Muscle layer of duodenum (tissue), 2 donors: Measurements from ENCODE around the gene DOCK1.

Experiments used
- H3K27ac ChIP-seq: one replicate; pipeline ENCODE4 v1.7.0; 2013; ENCODE audit warnings: mild to moderate bottlenecking, low read length
- H3K27me3 ChIP-seq: one replicate; pipeline ENCODE4 v1.7.0; 2013; ENCODE audit warnings: low read depth, mild to moderate bottlenecking, control low read depth, low read length
- H3K36me3 ChIP-seq, 2 donors: one replicate each; pipeline ENCODE4 v1.7.0; 2013; ENCODE audit warnings: low read length in 2 of 2, control low read depth in 1 of 2, mild to moderate bottlenecking in 1 of 2; ENCODE audit not compliant: insufficient read depth in 2 of 2, control insufficient read depth in 1 of 2
- H3K4me1 ChIP-seq, 2 donors: one replicate each; pipeline ENCODE4 v1.7.0; 2013; ENCODE audit warnings: low read length in 2 of 2, mild to moderate bottlenecking in 2 of 2, control low read depth in 1 of 2, moderate library complexity in 1 of 2; ENCODE audit not compliant: insufficient read depth in 2 of 2, control insufficient read depth in 1 of 2
- H3K4me3 ChIP-seq, 2 donors: one replicate each; pipeline ENCODE4 v1.7.0; 2013; ENCODE audit warnings: low read length in 2 of 2, low read depth in 1 of 2, mild to moderate bottlenecking in 1 of 2
- H3K9me3 ChIP-seq, 2 donors: one replicate each; pipeline ENCODE4 v1.7.0; 2013; ENCODE audit warnings: low read length in 2 of 2, control low read depth in 1 of 2, mild to moderate bottlenecking in 1 of 2; ENCODE audit not compliant: control insufficient read depth in 1 of 2
- donor health status: healthy.

The DOCK1 gene

GRCh38 chr10:127444155-127444554 lies 538.9 kb downstream of the DOCK1 start:
- no peaks in the 10 kb centered on the region for H3K27me3 ChIP-seq
- no peak overlapping the region for H3K4me3 ChIP-seq
- no peak overlapping the region for H3K27ac ChIP-seq
- no peaks in the 10 kb centered on the region for H3K4me1 ChIP-seq
- H3K36me3 ChIP-seq, result peaks cover 19 to 71% of the 10 kb centered on the region in 2 donors
- H3K9me3 ChIP-seq, result no peaks in the 10 kb centered on the region

- Histone ChIP-seq H3K4me1 (no peaks in the 10 kb centered on the region), H3K36me3 (peaks cover 18 to 68% of the 10 kb centered on the region in 2 donors), H3K27me3 (no peaks in the 10 kb centered on the region), H3K27ac (no peak overlapping the region), H3K4me3 (no peak overlapping the region), H3K9me3 (no peaks in the 10 kb centered on the region)
Observed at GRCh38 chr10:127447197-127447596, 542.0 kb downstream of the DOCK1 start.

DNA sequence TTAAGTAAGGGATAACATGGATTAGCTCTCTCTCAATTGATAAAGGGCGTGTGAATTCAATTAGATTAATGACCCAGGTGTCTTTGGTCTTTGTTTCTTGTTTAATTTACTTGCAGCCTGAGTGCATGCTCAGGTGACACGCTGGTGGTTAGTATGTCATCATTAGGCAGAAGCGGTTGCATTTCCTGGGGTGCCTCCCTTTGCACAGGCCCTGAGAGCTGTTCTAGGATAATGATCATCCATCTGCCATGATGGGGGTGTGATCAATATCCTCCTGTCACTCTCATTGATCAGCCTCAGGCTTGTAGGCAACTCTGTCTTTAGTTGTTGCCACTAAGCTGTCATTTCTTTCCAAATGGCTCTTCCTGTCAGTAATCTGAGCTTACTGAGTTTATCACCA lies 544.3 kb downstream of the DOCK1 start:
- Histone ChIP-seq H3K36me3 (peaks cover 12 to 66% of the 10 kb centered on the region in 2 donors), H3K9me3 (no peaks in the 10 kb centered on the region), H3K27me3 (no peaks in the 10 kb centered on the region), H3K4me3 (no peak overlapping the region), H3K27ac (no peak overlapping the region), H3K4me1 (no peaks in the 10 kb centered on the region)

DNA sequence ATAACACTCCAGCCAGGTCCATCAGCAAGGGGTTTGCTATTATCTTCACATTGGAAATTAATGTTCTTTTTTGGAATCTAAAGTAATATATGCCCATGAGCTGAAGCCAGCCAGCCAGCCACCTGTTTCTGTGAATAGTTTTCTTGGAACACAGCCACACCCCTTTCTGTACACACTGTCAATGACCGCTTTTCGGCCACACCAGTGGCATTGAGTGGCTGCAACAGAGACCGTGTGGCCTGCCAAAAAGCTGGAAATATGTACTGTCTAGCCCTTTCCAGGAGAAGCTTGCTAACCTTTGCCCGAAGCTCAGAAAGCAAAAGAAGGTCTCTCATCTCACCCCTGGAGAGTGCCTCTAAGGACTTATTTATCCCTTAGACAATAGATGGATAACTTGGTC lies 545.4 kb downstream of the DOCK1 start:
- Histone ChIP-seq H3K4me1 (no peaks in the 10 kb centered on the region), H3K4me3 (no peak overlapping the region), H3K27ac (no peak overlapping the region), H3K27me3 (no peaks in the 10 kb centered on the region), H3K36me3 (peaks cover 4 to 61% of the 10 kb centered on the region in 2 donors), H3K9me3 (no peaks in the 10 kb centered on the region)

GRCh38 chr10:127451628-127452027 lies 546.4 kb downstream of the DOCK1 start:
- Histone ChIP-seq H3K4me1 (no peaks in the 10 kb centered on the region), H3K36me3 (peaks cover 4 to 60% of the 10 kb centered on the region in 2 donors), H3K27me3 (no peaks in the 10 kb centered on the region), H3K27ac (no peak overlapping the region), H3K4me3 (no peak overlapping the region), H3K9me3 (no peaks in the 10 kb centered on the region)

DNA sequence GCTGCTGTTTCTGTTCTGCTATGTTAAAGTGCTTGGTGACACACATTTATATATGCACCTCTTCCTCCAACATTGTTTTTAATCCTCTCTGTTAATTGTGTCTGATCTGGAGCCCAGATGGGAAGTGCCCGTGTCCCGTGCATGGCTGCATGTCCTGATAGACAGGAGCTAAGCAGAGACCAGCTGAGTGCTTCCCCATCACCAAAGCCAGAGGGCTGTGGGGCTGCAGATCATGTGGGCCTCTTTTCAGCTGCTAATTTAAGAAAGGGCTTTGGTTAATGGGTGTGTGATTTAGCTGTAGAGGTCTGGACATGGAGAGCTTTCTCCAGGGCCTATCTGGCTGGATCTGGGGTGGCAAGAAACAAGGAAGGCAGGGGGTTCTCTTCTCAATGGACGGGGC lies 547.3 kb downstream of the DOCK1 start:
- peaks cover 4 to 54% of the 10 kb centered on the region in 2 donors for H3K36me3 ChIP-seq

DNA sequence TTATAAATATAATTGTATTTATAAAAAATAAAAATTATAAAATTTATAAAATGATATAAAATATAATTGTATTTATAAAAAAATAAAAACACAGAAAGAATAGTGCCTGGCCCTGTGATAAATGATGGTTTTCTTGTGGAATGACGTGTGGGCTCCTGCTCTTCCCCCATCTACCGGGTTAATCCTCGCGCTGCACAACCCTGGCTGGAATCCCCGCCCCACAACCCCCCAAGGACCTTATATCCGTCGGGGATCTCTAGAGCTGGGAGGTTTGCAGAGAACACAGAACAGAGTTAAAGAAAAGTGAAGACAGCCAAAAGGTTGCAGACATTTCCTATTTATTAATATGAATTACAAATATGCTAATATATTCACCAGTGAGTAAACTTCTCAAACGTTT lies 548.5 kb downstream of the DOCK1 start:
- no peak overlapping the region for H3K27ac ChIP-seq
- H3K9me3 ChIP-seq, result peaks cover 0 to 2% of the 10 kb centered on the region in 2 donors
- peaks cover 4 to 44% of the 10 kb centered on the region in 2 donors for H3K36me3 ChIP-seq
- H3K4me1 ChIP-seq, result no peaks in the 10 kb centered on the region
- H3K4me3 ChIP-seq, result no peak overlapping the region
- H3K27me3 ChIP-seq, result no peaks in the 10 kb centered on the region

More for the DNA sequence above, 547.3 kb downstream of the DOCK1 start:
- H3K4me1 ChIP-seq, result no peaks in the 10 kb centered on the region
- no peaks in the 10 kb centered on the region for H3K9me3 ChIP-seq
- H3K27me3 ChIP-seq, result no peaks in the 10 kb centered on the region
- H3K4me3 ChIP-seq, result no peak overlapping the region
- no peak overlapping the region for H3K27ac ChIP-seq

- H3K4me1 ChIP-seq, result no peaks in the 10 kb centered on the region
- peaks cover 0 to 27% of the 10 kb centered on the region in 2 donors for H3K36me3 ChIP-seq
- no peak overlapping the region for H3K4me3 ChIP-seq
- peaks cover 0 to 14% of the 10 kb centered on the region in 2 donors for H3K9me3 ChIP-seq
- no peak overlapping the region for H3K27ac ChIP-seq
- H3K27me3 ChIP-seq, result no peaks in the 10 kb centered on the region
Observed at GRCh38 chr10:127456122-127456521, 550.9 kb downstream of the DOCK1 start.

DNA sequence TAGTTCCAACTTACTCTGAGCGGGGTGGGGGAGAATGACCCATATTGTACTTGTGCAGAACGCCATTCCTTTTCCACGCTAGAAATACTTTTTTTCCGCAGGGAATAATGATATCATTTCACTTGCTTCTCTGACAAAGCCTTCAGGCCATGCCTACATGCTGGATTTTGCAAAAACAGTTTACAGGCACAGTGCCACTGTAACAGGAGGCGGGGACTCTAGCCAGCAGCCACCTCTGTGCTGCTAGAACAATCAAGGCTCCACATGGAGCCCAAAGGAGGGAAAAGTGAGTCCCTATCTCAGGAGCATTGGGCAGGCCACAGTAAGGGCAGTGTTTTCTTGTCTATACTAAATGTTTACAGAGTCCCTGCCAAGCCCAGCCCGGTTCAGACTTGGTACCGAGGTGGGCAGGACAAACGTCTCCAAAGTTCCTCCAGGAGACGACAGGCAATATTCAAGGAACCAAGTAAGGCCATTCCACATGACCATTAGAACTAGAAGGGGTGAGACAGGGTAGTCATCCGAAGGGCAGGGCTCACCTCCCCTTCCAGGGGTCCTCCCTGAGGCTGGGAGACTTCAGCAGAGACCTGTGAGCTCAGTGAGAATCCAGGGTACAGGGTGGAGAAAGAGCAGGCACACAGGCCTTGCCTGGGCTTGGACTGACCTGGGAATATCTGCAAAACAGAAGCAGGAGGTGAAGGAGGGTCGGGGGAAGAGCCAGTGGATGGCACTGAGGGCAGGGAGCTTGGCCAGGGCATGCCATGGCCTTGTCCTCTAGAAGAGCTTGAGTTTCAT lies 553.0 kb downstream of the DOCK1 start:
- peaks cover 0 to 14% of the 10 kb centered on the region in 2 donors for H3K9me3 ChIP-seq
- no peaks in the 10 kb centered on the region for H3K4me1 ChIP-seq
- H3K27me3 ChIP-seq, result no peaks in the 10 kb centered on the region
- H3K27ac ChIP-seq, result no peak overlapping the region
- H3K36me3 ChIP-seq, result peaks cover 0 to 10% of the 10 kb centered on the region in 2 donors
- no peak overlapping the region for H3K4me3 ChIP-seq

GRCh38 chr10:127458829-127459228 lies 553.6 kb downstream of the DOCK1 start:
- Histone ChIP-seq H3K27ac (no peak overlapping the region), H3K9me3 (peaks cover 0 to 14% of the 10 kb centered on the region in 2 donors), H3K27me3 (no peaks in the 10 kb centered on the region), H3K36me3 (peaks cover 0 to 10% of the 10 kb centered on the region in 2 donors), H3K4me3 (no peak overlapping the region), H3K4me1 (no peaks in the 10 kb centered on the region)

- H3K4me1 ChIP-seq, result no peaks in the 10 kb centered on the region
- no peak overlapping the region for H3K4me3 ChIP-seq
- H3K27ac ChIP-seq, result no peak overlapping the region
- peaks cover 0 to 14% of the 10 kb centered on the region in 2 donors for H3K9me3 ChIP-seq
- H3K36me3 ChIP-seq, result peaks cover 0 to 6% of the 10 kb centered on the region in 2 donors
- H3K27me3 ChIP-seq, result no peaks in the 10 kb centered on the region
Observed at GRCh38 chr10:127459918-127460317, 554.7 kb downstream of the DOCK1 start.
